ENCODE data around the gene KCNJ11. TPM values are rescaled to one million over a fixed set of nuclear protein-coding genes. Genes with fewer than 3 reads are reported as not detected.

The KCNJ11 gene
- total RNA-seq (2016; rRNA removed; fragmentation: Illumina TruSeq; extraction: Trizol), result 0.81 and 1.6 TPM in 2 replicates
- total RNA-seq (2016; cell fraction: cytosol; rRNA removed; fragmentation: Illumina TruSeq; extraction: Trizol; ENCODE audit: low read depth), result 0.40 and 0.53 TPM in 2 replicates
- total RNA-seq (2016; cell fraction: insoluble cytoplasmic fraction; rRNA removed; fragmentation: Illumina TruSeq; extraction: Trizol), result 0.82 and 1.2 TPM in 2 replicates
- total RNA-seq (2016; cell fraction: membrane; rRNA removed; fragmentation: Illumina TruSeq; extraction: Trizol), result 0.83 and 1.3 TPM in 2 replicates
- total RNA-seq (2016; cell fraction: nucleus; rRNA removed; fragmentation: Illumina TruSeq; extraction: Trizol), result 0.50 and 0.65 TPM in 2 replicates
- polyA plus RNA-seq (2011; rRNA removed), result 0.38 and 0.52 TPM in 2 replicates
- 0.43 and 0.56 TPM in 2 replicates for polyA plus RNA-seq (2011; cell fraction: cytosol; rRNA removed)
- 0.82 and 0.85 TPM in 2 replicates for polyA plus RNA-seq (2011; cell fraction: nucleus; rRNA removed)
- polyA plus RNA-seq (2012), result 0.79 and 0.97 TPM in 2 replicates
- 0.18 and 0.51 TPM in 2 replicates for polyA plus RNA-seq (2016; cell fraction: cytosol; fragmentation: Illumina TruSeq; extraction: Trizol; ENCODE audit: low read depth)
- 0.80 and 0.87 TPM in 2 replicates for polyA plus RNA-seq (2016; cell fraction: insoluble cytoplasmic fraction; fragmentation: Illumina TruSeq; extraction: Trizol; ENCODE audit: low read depth)
- 0.63 and 0.69 TPM in 2 replicates for polyA plus RNA-seq (2016; cell fraction: membrane; fragmentation: Illumina TruSeq; extraction: Trizol; ENCODE audit: low read depth)
- polyA plus RNA-seq (2016; cell fraction: nucleus; fragmentation: Illumina TruSeq; extraction: Trizol; ENCODE audit: insufficient read depth, low read depth), result 1.6 and 1.8 TPM in 2 replicates
- polyA minus RNA-seq (2011; rRNA and poly(A)+ RNA removed; ENCODE audit: low replicate concordance), result 1.8 and 4.9 TPM in 2 replicates
- polyA minus RNA-seq (2011; cell fraction: cytosol; rRNA and poly(A)+ RNA removed), result 0.49 and 1.8 TPM in 2 replicates
- polyA minus RNA-seq (2011; cell fraction: nucleus; rRNA and poly(A)+ RNA removed), result 0.26 and 0.75 TPM in 2 replicates
- Bru-seq, nascent RNA, result percentile 29 among the genes with signal in this experiment
- percentile 43 among the genes with signal in this experiment for BruChase-seq, experiment 1, labeled RNA remaining after a 6-hour chase
- BruChase-seq, experiment 2, labeled RNA remaining after a 2-hour chase, result percentile 37 among the genes with signal in this experiment
- long read RNA-seq, experiment 1, partial matches to known transcripts, result 0 of 1 reads
- long read RNA-seq, experiment 1, other reads (novel, unspliced or antisense), result 0 of 1 reads
- long read RNA-seq, experiment 2, partial matches to known transcripts, result 0 of 4 reads
- long read RNA-seq, experiment 2, other reads (novel, unspliced or antisense), result 0 of 4 reads

DNA sequence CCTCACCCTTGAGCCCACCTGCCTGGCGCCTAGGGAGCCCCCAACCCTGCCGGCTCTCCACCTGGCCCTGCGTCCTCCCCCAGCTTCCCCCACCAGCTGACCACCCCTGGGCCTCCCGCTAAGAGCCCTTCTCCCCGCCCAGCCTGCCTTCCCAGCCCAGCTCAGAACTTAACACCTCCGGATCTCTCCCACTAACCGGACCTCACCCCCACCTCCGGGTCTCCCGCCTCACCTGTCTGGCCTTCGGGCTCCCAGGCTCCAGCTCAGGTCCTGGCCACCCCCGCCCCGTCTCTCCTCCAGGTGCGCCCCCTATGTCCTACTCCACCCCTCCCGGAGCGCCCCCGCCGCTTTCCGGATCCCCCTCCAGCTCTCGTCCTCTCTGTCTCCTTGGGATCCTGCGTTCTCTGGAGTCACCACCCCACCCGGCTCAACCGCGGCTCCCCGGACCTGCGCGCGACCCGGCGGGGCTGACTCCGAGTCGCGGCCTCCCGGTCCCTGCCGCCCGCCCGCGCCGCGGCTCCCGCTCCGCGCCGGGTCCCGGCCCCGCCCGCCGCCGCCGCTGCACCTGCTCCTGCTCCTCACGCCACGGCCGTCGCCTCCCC lies at the start of gene KCNJ11:
Gene KCNJ11, minus strand, starts transcription at position 51 of the 602 bp plus-strand sequence. CDS start 568 bp downstream, outside the sequence.
- ChIA-PET CTCF (ENCODE audit: low intra/inter-chr PET ratio, low total read pairs) (interaction anchor here (0.6 to 2.0 kb wide), 4 partner anchors 83 to 139 kb away, joined by 3 to 14 read pairs (median 6); no protein-coding TSS in a partner anchor), POLR2A (interaction anchor here (1.1 kb wide), 1 partner anchor 181 kb away, joined by 3 read pairs; the partner anchor contains the start of gene PIK3C2A)
- Histone ChIP-seq H2AFZ (ENCODE audit: low read length) (no peak within 1 kb of the TSS), H3K27ac (ENCODE audit: extremely low read length, insufficient read depth, low read length) (no peak within 1 kb of the TSS), H3K9ac (ENCODE audit: insufficient read depth, low read depth, low read length) (0 out of 2 replicates have a peak within 1 kb of the TSS, but pooled peaks have one; percentile 29), H3K36me3 (replicated peaks in 1 of 2; ENCODE audit: control insufficient read depth in 1 of 2, insufficient read depth in 2 of 2, low read length in 2 of 2) (no peaks in the 10 kb centered on the region), H3K9me3 (ENCODE audit: low read length) (no peaks in the 10 kb centered on the region), H3K4me3 (replicated peaks in 1 of 3; ENCODE audit: insufficient read depth in 1 of 3, low read depth in 2 of 3, low read length in 3 of 3) (peak within 1 kb of the TSS; percentile 62 to 71 (median 71)), H3K27me3 (ENCODE audit: control insufficient read depth in 1 of 2, insufficient read depth in 2 of 2, low read length in 2 of 2) (peaks cover 0 to 11% of the 10 kb centered on the region in 2 experiments; a peak in 3 of 5 replicates), H3K4me2 (ENCODE audit: low read depth, low read length) (peak within 1 kb of the TSS; percentile 81), H3K4me1 (ENCODE audit: insufficient read depth, low read length) (0 out of 2 replicates have a peak, but pooled peaks cover 5% of the 10 kb centered on the region), H3K79me2 (ENCODE audit: insufficient read depth, low read length) (no peaks in the 10 kb centered on the region), H4K20me1 (ENCODE audit: insufficient read depth, low read length) (no peaks in the 10 kb centered on the region)
- WGBS (ENCODE audit: low lambda C conversion rate), result 8% methylated on average over 20 of the region's 53 CpGs
- no peak for DNase-seq (ENCODE audit: low spot score)
- intact Hi-C loops (cut with micrococcal nuclease; ENCODE audit: unreplicated experiment) (no loop called here), in situ Hi-C loops (cut with HindIII; ENCODE audit: extremely low pct_ligation_motif_present, low pct_unique_long_range_greater_than_20kb) (no loop called here)
- FAIRE-seq, result no peak
- no TSS peak for BruUV-seq (replicated peaks)
- peak; percentile 7 for ATAC-seq
- TF ChIP-seq UBTF (CRISPR knock-in tag; IDR thresholded peaks at IDR 0.05) (0 out of 2 replicates have a peak, but pooled peaks have one; percentile 10), ZUFSP (CRISPR knock-in tag; IDR thresholded peaks at IDR 0.05; ENCODE audit: borderline replicate concordance) (no peak)
- TF ChIP-seq, protein P1, sequence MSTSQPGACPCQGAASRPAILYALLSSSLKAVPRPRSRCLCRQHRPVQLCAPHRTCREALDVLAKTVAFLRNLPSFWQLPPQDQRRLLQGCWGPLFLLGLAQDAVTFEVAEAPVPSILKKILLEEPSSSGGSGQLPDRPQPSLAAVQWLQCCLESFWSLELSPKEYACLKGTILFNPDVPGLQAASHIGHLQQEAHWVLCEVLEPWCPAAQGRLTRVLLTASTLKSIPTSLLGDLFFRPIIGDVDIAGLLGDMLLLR (CRISPR knock-in tag; IDR thresholded peaks at IDR 0.05), result 0 out of 2 replicates have a peak, but pooled peaks have one; percentile 1
